ENCODE data around the gene CDH23.

The CDH23 gene

GRCh38 chr10:71632200-71632820, 235.6 kb downstream of the CDH23 start:
- Histone ChIP-seq H3K36me3 (ENCODE audit: insufficient read depth, low read length) (no peaks in the 10 kb centered on the region), H3K9ac (ENCODE audit: low read depth, low read length, poor library complexity, severe bottlenecking) (no peak overlapping the region), H4K20me1 (ENCODE audit: insufficient read depth, low read length, poor library complexity, severe bottlenecking) (no peaks in the 10 kb centered on the region), H2AFZ (ENCODE audit: low read length) (no peak overlapping the region), H3K9me3 (ENCODE audit: insufficient read depth, low read depth, low read length) (no peaks in the 10 kb centered on the region), H3K9me2 (replicated peaks; ENCODE audit: low read depth, low read length) (no peaks in the 10 kb centered on the region), H3K4me2 (ENCODE audit: low read depth, low read length, poor library complexity, severe bottlenecking) (no peak overlapping the region), H3K4me3 (ENCODE audit: low read length, poor library complexity, severe bottlenecking) (no peak overlapping the region), H3F3A (ENCODE audit: low read depth) (no peaks in the 10 kb centered on the region), H3K27me3 (ENCODE audit: insufficient read depth, low read length, poor library complexity, severe bottlenecking) (no peaks in the 10 kb centered on the region), H3K4me1 (ENCODE audit: insufficient read depth, low read length, poor library complexity, severe bottlenecking) (no peaks in the 10 kb centered on the region), H3K79me2 (ENCODE audit: insufficient read depth, low read length) (no peaks in the 10 kb centered on the region)
- no peak for TF ChIP-seq CTCF (conservative IDR thresholded peaks at IDR 0.05; ENCODE audit: low read length)
- no peak for TF ChIP-seq EZH2phosphoT487 (IDR thresholded peaks at IDR 0.05; ENCODE audit: borderline replicate concordance)

GRCh38 chr10:71632896-71633600, 236.3 kb downstream of the CDH23 start:
- no peak overlapping the region for H2AFZ ChIP-seq (ENCODE audit: low read length)
- TF ChIP-seq EZH2phosphoT487 (IDR thresholded peaks at IDR 0.05; ENCODE audit: borderline replicate concordance) (no peak), CTCF (conservative IDR thresholded peaks at IDR 0.05; ENCODE audit: low read length) (no peak)
- H3K27me3 ChIP-seq (ENCODE audit: insufficient read depth, low read length, poor library complexity, severe bottlenecking) = no peaks in the 10 kb centered on the region

GRCh38 chr10:71633920-71634319, 237.2 kb downstream of the CDH23 start:
- H3F3A ChIP-seq (ENCODE audit: low read depth) = no peaks in the 10 kb centered on the region
- no peak for TF ChIP-seq CTCF (conservative IDR thresholded peaks at IDR 0.05; ENCODE audit: low read length)
- TF ChIP-seq EZH2phosphoT487 (IDR thresholded peaks at IDR 0.05; ENCODE audit: borderline replicate concordance) = no peak
- no peaks in the 10 kb centered on the region for H3K36me3 ChIP-seq (ENCODE audit: insufficient read depth, low read length)
- H3K4me3 ChIP-seq (ENCODE audit: low read length, poor library complexity, severe bottlenecking) = no peak overlapping the region
- no peak overlapping the region for H2AFZ ChIP-seq (ENCODE audit: low read length)
- H3K4me2 ChIP-seq (ENCODE audit: low read depth, low read length, poor library complexity, severe bottlenecking) = no peak overlapping the region
- H3K9ac ChIP-seq (ENCODE audit: low read depth, low read length, poor library complexity, severe bottlenecking) = no peak overlapping the region
- no peaks in the 10 kb centered on the region for H4K20me1 ChIP-seq (ENCODE audit: insufficient read depth, low read length, poor library complexity, severe bottlenecking)
- no peaks in the 10 kb centered on the region for H3K79me2 ChIP-seq (ENCODE audit: insufficient read depth, low read length)
- H3K9me2 ChIP-seq (replicated peaks; ENCODE audit: low read depth, low read length) = no peaks in the 10 kb centered on the region
- no peaks in the 10 kb centered on the region for H3K27me3 ChIP-seq (ENCODE audit: insufficient read depth, low read length, poor library complexity, severe bottlenecking)
- no peaks in the 10 kb centered on the region for H3K4me1 ChIP-seq (ENCODE audit: insufficient read depth, low read length, poor library complexity, severe bottlenecking)
- no peaks in the 10 kb centered on the region for H3K9me3 ChIP-seq (ENCODE audit: insufficient read depth, low read depth, low read length)

More at GRCh38 chr10:71632896-71633600, 236.3 kb downstream of the CDH23 start:
- Histone ChIP-seq H3K36me3 (ENCODE audit: insufficient read depth, low read length) (no peaks in the 10 kb centered on the region), H4K20me1 (ENCODE audit: insufficient read depth, low read length, poor library complexity, severe bottlenecking) (no peaks in the 10 kb centered on the region), H3K9me3 (ENCODE audit: insufficient read depth, low read depth, low read length) (no peaks in the 10 kb centered on the region), H3K79me2 (ENCODE audit: insufficient read depth, low read length) (no peaks in the 10 kb centered on the region), H3K9ac (ENCODE audit: low read depth, low read length, poor library complexity, severe bottlenecking) (no peak overlapping the region), H3K4me3 (ENCODE audit: low read length, poor library complexity, severe bottlenecking) (no peak overlapping the region), H3F3A (ENCODE audit: low read depth) (no peaks in the 10 kb centered on the region), H3K4me2 (ENCODE audit: low read depth, low read length, poor library complexity, severe bottlenecking) (no peak overlapping the region), H3K4me1 (ENCODE audit: insufficient read depth, low read length, poor library complexity, severe bottlenecking) (no peaks in the 10 kb centered on the region), H3K9me2 (replicated peaks; ENCODE audit: low read depth, low read length) (no peaks in the 10 kb centered on the region)

Measured in Loucy (cell line).